GM04504 (cell line): ENCODE measurements around the gene DMXL1.
"Not testable (repeated sequence)": the region's sequence is repeated elsewhere in the genome, so short reads cannot be mapped to it uniquely, and the experiment has no call there.

Experiments used
- DNase-seq: peaks from one replicate; pipeline ENCODE4 v3.0.0-alpha.2; 2012; ENCODE audit warnings: low read depth

The DMXL1 gene

GRCh38 chr5:119200795-119201194, 129.9 kb downstream of the DMXL1 start:
- DNase-seq: no peak

- no peak for DNase-seq
These were observed 136.2 kb downstream of the DMXL1 start for GRCh38 chr5:119207105-119207504.

- no peak for DNase-seq
These were observed 141.1 kb downstream of the DMXL1 start for GRCh38 chr5:119212026-119212425.

- no peak for DNase-seq
These were observed 141.8 kb downstream of the DMXL1 start for GRCh38 chr5:119212676-119213075.

GRCh38 chr5:119217183-119217582, 146.3 kb downstream of the DMXL1 start:
- DNase-seq: no peak

DNA sequence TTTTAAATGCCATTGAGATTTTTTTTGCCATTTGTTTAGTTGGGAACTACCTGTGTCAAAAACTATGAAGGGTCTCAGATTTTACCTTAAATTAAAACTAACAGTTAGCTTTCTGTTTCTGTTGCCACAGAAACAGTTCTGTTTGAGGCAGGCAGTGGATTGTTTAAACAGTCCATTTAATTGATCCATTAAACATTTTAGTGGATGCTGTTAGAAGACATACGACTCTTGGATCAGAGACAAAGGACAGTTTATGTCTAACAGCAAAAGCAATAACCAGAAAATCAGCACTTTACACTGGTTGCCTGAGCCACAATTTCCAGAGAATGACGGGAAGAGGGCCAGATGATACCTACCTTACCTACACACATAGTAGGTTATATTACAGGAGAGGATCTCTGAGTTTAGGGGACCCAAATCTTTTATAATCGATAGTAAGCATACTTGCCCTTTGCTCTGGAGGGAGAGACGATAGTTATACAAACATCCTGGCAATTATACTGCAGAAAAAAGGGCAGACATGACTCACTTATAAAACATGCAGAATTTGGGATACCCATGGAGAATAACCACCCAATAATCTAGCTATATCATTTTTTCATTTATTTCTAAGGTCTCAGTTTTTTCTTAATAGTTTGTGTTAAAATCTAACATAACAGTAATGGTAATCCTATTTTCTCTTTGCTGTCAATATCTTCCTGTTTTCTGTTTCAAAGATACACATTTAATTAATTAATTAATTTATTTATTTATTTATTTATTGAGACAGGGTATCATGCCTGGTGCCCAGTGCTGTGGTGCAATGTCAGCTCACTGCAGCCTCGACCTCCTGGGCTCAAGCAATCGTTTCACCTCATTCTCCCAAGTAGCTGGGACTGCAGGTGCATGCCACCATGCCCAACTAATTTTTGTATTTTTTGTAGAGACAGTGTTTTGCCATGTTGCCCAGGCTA, 148.2 kb downstream of the DMXL1 start:
- DNase-seq: no peak

DNA sequence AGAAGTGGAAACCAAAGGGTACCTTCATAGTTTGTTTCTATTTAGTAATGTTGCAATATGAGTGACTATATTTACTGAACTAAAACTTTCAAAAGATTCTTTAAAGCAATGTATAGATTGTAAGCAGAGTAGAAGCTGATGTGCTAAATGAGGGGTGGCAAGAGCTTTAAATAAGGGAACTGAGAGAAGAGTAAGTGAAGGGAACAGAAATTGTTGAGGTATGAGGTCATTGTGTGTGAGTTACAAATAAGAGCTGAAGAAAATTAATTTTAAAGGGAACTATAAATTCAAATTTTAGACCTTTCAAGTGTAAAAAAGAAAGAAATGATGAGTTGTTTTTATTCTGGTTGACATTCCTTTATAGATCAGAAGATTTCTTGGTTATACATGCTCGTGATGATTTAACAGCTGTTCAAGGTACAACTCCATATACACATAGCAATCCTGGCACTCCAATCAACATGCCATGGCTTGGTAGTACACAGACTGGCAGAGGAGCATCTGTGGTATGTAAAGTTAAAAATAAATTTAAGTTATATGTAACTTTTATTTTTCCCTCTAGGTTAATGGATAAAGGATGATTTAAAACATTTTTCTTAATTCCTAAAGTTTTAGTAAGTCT, 149.8 kb downstream of the DMXL1 start:
- DNase-seq: no peak

GRCh38 chr5:119221330-119221729, 150.4 kb downstream of the DMXL1 start:
- no peak for DNase-seq

DNA sequence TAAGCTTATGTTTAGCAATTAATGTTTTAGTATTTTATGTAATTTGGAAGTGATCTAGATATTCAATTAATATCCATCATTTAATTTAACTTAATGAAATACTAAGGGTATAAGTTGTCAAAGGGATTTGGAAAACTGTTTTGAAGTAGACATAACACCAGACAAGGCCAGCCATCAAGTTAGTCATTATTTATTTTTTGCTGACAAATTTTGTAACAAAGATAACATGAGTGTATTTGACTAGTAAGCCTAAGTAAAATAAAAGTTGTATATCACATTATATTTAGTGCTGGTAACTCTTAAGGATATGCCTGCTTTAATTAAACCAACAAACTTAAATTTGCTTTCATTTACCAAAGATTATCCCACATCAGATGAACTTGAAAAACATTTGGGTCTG, 159.1 kb downstream of the DMXL1 start:
- no peak for DNase-seq

- no peak for DNase-seq
These were observed 167.6 kb downstream of the DMXL1 start for GRCh38 chr5:119238265-119239118.

DNA sequence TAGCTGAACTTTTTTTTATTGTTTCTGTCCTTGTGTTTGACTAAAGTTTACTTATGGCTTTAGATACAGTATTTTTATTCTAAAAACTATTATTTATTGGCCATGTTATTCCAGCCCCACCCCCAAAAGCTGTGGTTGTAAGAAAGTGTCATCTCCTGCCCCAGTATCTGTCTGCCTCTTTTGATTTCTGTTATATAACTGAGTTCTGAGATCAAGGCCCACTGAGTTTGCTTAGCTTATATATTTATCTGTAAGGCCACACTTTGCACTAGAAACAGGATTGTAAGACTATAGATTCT, 168.2 kb downstream of the DMXL1 start:
- DNase-seq: no peak

- not testable (repeated sequence) for DNase-seq
These were observed 168.9 kb downstream of the DMXL1 start for GRCh38 chr5:119239826-119240225.

DNA sequence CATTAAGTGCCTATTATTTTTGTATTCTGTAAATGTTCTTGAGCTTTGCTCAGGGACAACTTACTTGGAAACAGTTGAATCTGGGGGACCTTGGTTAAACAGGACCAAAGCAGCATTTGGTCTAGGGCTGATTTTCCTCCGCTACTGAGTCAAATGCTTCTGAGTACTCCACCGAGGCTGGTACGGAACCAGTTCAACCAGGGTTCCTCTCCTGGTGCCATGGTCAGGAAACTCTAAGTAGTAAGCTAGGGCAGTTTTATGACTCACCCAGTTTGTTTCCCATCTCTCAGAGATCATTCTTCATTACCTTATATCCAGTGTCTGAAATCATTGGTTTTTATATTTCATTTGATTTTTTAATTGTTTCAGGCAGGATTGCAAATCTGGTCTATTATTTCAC, 173.0 kb downstream of the DMXL1 start:
- DNase-seq: no peak

- DNase-seq: no peak
These were observed 180.3 kb downstream of the DMXL1 start for GRCh38 chr5:119250946-119251901.

- no peak for DNase-seq
These were observed 184.9 kb downstream of the DMXL1 start for GRCh38 chr5:119255571-119256356.

DNA sequence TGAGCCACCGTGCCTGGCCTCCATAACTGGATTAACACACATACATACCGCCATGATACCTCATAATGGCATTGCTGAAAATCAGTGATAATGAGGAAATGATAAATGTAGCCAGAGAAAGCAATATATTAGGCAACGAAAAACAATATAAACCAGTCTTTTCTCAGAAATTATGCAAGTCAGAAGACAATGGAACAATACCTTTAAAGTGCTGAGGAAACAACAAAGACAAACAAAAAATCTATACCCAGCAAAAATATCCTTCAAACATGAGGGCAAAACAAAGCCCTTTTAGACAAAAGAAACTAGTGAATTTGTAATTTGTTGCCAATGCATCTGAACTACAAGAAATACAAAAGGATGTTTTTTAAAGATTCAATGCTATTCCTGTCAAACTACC, 186.7 kb downstream of the DMXL1 start:
- no peak for DNase-seq

- DNase-seq: no peak
These were observed 192.8 kb downstream of the DMXL1 start for GRCh38 chr5:119263639-119264038.

DNA sequence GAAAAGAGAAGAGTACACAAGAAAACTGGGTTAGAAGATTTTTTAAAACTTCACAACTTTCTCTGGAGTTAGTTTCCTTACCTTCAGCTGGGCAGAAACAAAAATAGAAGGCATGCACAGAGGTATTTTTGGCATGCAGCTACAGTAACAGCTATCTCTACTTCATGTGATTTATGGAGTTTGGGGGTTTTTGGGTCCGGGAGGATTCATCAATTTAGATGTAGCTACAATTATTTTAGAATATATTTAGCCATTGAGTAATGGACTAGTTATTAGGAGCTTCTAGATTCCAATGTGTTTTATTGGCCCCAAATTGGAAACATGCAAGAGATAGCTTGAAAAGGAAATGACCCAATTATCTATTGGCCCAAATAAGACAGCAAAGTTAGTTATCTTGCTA, 193.3 kb downstream of the DMXL1 start:
- no peak for DNase-seq

GRCh38 chr5:119267958-119268386, 197.1 kb downstream of the DMXL1 start:
- peak; percentile 58 for DNase-seq

GRCh38 chr5:119268387-119269060, 197.6 kb downstream of the DMXL1 start:
- peak; percentile 75 for DNase-seq
